Esophagus squamous epithelium (tissue), 4 donors: ENCODE measurements around the gene TLK2.

Experiments used
- CTCF ChIP-seq, 6 experiments: fragments of 450-650 bp in 4 of 6; fragments of 200-600 bp in 2 of 6; sonication (generic) in 2 of 6; IDR thresholded peaks; one replicate each; pipeline ENCODE4 v1.5.1; 2016 to 2019; ENCODE audit warnings: antibody characterized with exemption in 6 of 6, mild to moderate bottlenecking in 4 of 6, moderate library complexity in 4 of 6
- POLR2A ChIP-seq, 4 donors: fragments of 450-650 bp; IDR thresholded peaks; one replicate each; pipeline ENCODE4 v1.6.1; 2017; ENCODE audit warnings: antibody characterized with exemption in 4 of 4, mild to moderate bottlenecking in 4 of 4, moderate library complexity in 3 of 4

GRCh38 chr17:62611728-62612127 lies 133.1 kb downstream of the TLK2 start:
- TF ChIP-seq POLR2A (IDR thresholded peaks at IDR 0.05) (no peak), CTCF (IDR thresholded peaks at IDR 0.05) (no peak)
